HepG2 (cell line): ENCODE data around the gene GINS3. TPM values are rescaled to one million over a fixed set of nuclear protein-coding genes. Genes with fewer than 3 reads are reported as not detected.

Source experiments
- ATAC-seq: fragments of 200-7000 bp; cut with Tn5 transposase; 3 replicates; pipeline ENCODE4 v1.9.1; 2020; ENCODE audit warnings: mild to moderate bottlenecking, moderate library complexity
- BruUV-seq: library from RNA; stranded (reverse); fragments of 400-500 nt; replicated peaks from 2 replicates; lab custom pipeline; 2021; lab: Mats Ljungman, UMichigan
- CTCF ChIA-PET: fragments of 300-600 bp; formaldehyde crosslinking; extraction: SDS; loops from one replicate; lab custom pipeline; 2021; ENCODE audit warnings: low total read pairs, inconsistent platforms, low intra/inter-chr PET ratio; lab: Yijun Ruan, JAX
- POLR2A ChIA-PET: fragments of 350-600 bp; sonication (Branson Sonifier 250); formaldehyde crosslinking; loops from one replicate; lab custom pipeline; 2020; ENCODE audit warnings: antibody characterized with exemption, inconsistent platforms; lab: Yijun Ruan, JAX
- DNase-seq: peaks from one replicate; pipeline ENCODE4 v3.0.0-alpha.2; 2015; ENCODE audit warnings: low spot score
- FAIRE-seq: peaks from 3 replicates; lab custom pipeline; 2011; peaks lifted over from hg19 to GRCh38; lab: Jason Lieb, UNC
- H2AFZ ChIP-seq: one replicate; pipeline ENCODE4 v1.6.1; 2011; ENCODE audit warnings: low read length, inconsistent platforms
- H3K27ac ChIP-seq: fragments of 300-600 bp; 3 replicates; pipeline ENCODE4 v1.8.0; 2011; ENCODE audit warnings: mixed run types, mild to moderate bottlenecking, mixed read lengths, low read length, inconsistent platforms; ENCODE audit not compliant: insufficient read depth; ENCODE audit errors: extremely low read length
- H3K27me3 ChIP-seq, 2 experiments: fragments of 200-600 bp in 1 of 2; 2 replicates in 1 of 2; 3 replicates in 1 of 2; pipeline versions ENCODE4 v1.6.0 to v1.8.0; 2011; ENCODE audit warnings: low read length in 2 of 2, mild to moderate bottlenecking in 2 of 2, moderate library complexity in 2 of 2, inconsistent platforms in 1 of 2; ENCODE audit not compliant: insufficient read depth in 2 of 2, control insufficient read depth in 1 of 2
- H3K36me3 ChIP-seq, 2 experiments: fragments of 200-600 bp in 1 of 2; replicated peaks in 1 of 2; 2 replicates in 1 of 2; 3 replicates in 1 of 2; pipeline versions ENCODE4 v1.5.1 to v1.8.0; 2011; ENCODE audit warnings: low read length in 2 of 2, inconsistent platforms in 1 of 2; ENCODE audit not compliant: insufficient read depth in 2 of 2, control insufficient read depth in 1 of 2
- H3K4me1 ChIP-seq: 2 replicates; pipeline ENCODE4 v1.5.1; 2012; ENCODE audit warnings: low read length, inconsistent platforms; ENCODE audit not compliant: insufficient read depth
- H3K4me2 ChIP-seq: 2 replicates; pipeline ENCODE4 v1.6.0; 2011; ENCODE audit warnings: low read depth, low read length, inconsistent platforms
- H3K4me3 ChIP-seq, 3 experiments: fragments of 200-600 bp in 1 of 3; sonication (generic), shearing (Covaris generic) in 1 of 3; replicated peaks in 1 of 3; 2 replicates each; pipeline ENCODE4 v1.5.1; 2011 to 2016; ENCODE audit warnings: low read length in 3 of 3, inconsistent platforms in 2 of 3, low read depth in 2 of 3, mild to moderate bottlenecking in 2 of 3, control low read depth in 1 of 3, mixed read lengths in 1 of 3; ENCODE audit not compliant: insufficient read depth in 1 of 3
- H3K79me2 ChIP-seq: one replicate; pipeline ENCODE4 v1.6.1; 2011; ENCODE audit warnings: low read length, inconsistent platforms; ENCODE audit not compliant: insufficient read depth
- H3K9ac ChIP-seq: 2 replicates; pipeline ENCODE4 v1.6.0; 2011; ENCODE audit warnings: mild to moderate bottlenecking, low read depth, low read length, inconsistent platforms; ENCODE audit not compliant: insufficient read depth
- H3K9me3 ChIP-seq: 2 replicates; pipeline ENCODE4 v1.5.1; 2012; ENCODE audit warnings: mild to moderate bottlenecking, low read length
- H4K20me1 ChIP-seq: 2 replicates; pipeline ENCODE4 v1.6.0; 2011; ENCODE audit warnings: inconsistent platforms, mild to moderate bottlenecking, low read length, moderate library complexity; ENCODE audit not compliant: insufficient read depth
- ZFP62 ChIP-seq: sonication (generic); formaldehyde crosslinking; IDR thresholded peaks from 2 replicates; pipeline ENCODE4 v1.4.0; 2020; ENCODE audit warnings: missing genetic modification reagents
- ZNF629 ChIP-seq: sonication (generic); formaldehyde crosslinking; conservative IDR thresholded peaks from 2 replicates; pipeline ENCODE4 v1.5.0; 2020; ENCODE audit warnings: missing genetic modification reagents
- ZNF704 ChIP-seq: sonication (generic); formaldehyde crosslinking; IDR thresholded peaks from 2 replicates; pipeline ENCODE4 v1.8.1; 2023; ENCODE audit warnings: mild to moderate bottlenecking, inconsistent platforms, moderate library complexity, missing genetic modification reagents, borderline replicate concordance
- WGBS: methylation state at CpG from one replicate; pipeline ENCODE4 v1.1.6; 2017; ENCODE audit warnings: low lambda C conversion rate; 5-methylcytosine and 5-hydroxymethylcytosine counted together
- in situ Hi-C: cut with HindIII; loops from 2 replicates; pipeline ENCODE4 v1.10.0; 2017; ENCODE audit warnings: low pct_unique_long_range_greater_than_20kb; ENCODE audit not compliant: extremely low pct_ligation_motif_present
- intact Hi-C: fragments of 100-400 bp; cut with micrococcal nuclease; formaldehyde crosslinking; loops from one replicate; pipeline ENCODE4 v1.10.0; 2022; ENCODE audit not compliant: unreplicated experiment
- polyA plus RNA-seq, 8 experiments: library from polyadenylated mRNA; depleted of rRNA in 3 of 8; stranded (reverse) in 7 of 8; unstranded in 1 of 8; fragments of >200 nt; fragmentation: Illumina TruSeq in 4 of 8; extraction: Trizol in 4 of 8; gene quantifications; 2 replicates each; pipeline versions ENCODE4 v1.2.1 to v1.2.3, GENCODE V29; 2011 to 2016; ENCODE audit warnings: low read depth in 4 of 8, missing spikeins in 1 of 8, mixed read lengths in 1 of 8; ENCODE audit not compliant: insufficient read depth in 1 of 8
- total RNA-seq, 5 experiments: library from RNA; depleted of rRNA; stranded (reverse); fragments of >200 nt; fragmentation: Illumina TruSeq; extraction: Trizol; gene quantifications; 2 replicates each; pipeline ENCODE4 v1.2.3, GENCODE V29; 2016; ENCODE audit warnings: low read depth in 1 of 5

GINS3 gene
- total and polyA plus RNA-seq, 2 of the 13 experiments (the other 11 are each of a cell fraction or from before 2014, with no cell fraction given) = 6.5 to 19.3 TPM

- no peak overlapping the region for H3K9ac ChIP-seq
- in situ Hi-C loops = no loop called here
- ChIA-PET CTCF (no interaction called here), POLR2A (no interaction called here)
- no peak overlapping the region for H3K4me2 ChIP-seq
- FAIRE-seq (peak; percentile 12), DNase-seq (peak; percentile 27), ATAC-seq (no peak)
- no TSS peak for BruUV-seq
- H3K36me3 ChIP-seq = no peaks in the 10 kb centered on the region
- WGBS = 65% methylated on average over 5 of the region's 5 CpGs
- intact Hi-C loops = no loop called here
- H3K27me3 ChIP-seq = no peaks in the 10 kb centered on the region
- H3K4me3 ChIP-seq = no peak overlapping the region
- TF ChIP-seq ZFP62 (CRISPR knock-in tag) = no peak
- H3K27ac ChIP-seq = no peak overlapping the region
- H4K20me1 ChIP-seq = no peaks in the 10 kb centered on the region
- no peak overlapping the region for H2AFZ ChIP-seq
- peaks cover 38% of the 10 kb centered on the region for H3K4me1 ChIP-seq
- no peaks in the 10 kb centered on the region for H3K79me2 ChIP-seq
- H3K9me3 ChIP-seq = no peaks in the 10 kb centered on the region
These were observed 57.5 kb downstream of the GINS3 start for GRCh38 chr16:58449768-58450167.

GRCh38 chr16:58450590-58450989 is 58.3 kb downstream of the GINS3 start:
- DNase-seq (no peak), ATAC-seq (no peak), FAIRE-seq (peak; percentile 40)
- Histone ChIP-seq H3K27ac (no peak overlapping the region), H4K20me1 (no peaks in the 10 kb centered on the region), H3K79me2 (no peaks in the 10 kb centered on the region), H3K9ac (no peak overlapping the region), H3K27me3 (no peaks in the 10 kb centered on the region), H3K4me3 (no peak overlapping the region), H3K4me2 (no peak overlapping the region), H2AFZ (no peak overlapping the region), H3K36me3 (no peaks in the 10 kb centered on the region), H3K9me3 (no peaks in the 10 kb centered on the region), H3K4me1 (peaks cover 46% of the 10 kb centered on the region)
- ChIA-PET POLR2A (interaction anchor here (0.6 kb wide), 1 partner anchor 178 kb away, joined by 3 read pairs; no protein-coding TSS in a partner anchor), CTCF (no interaction called here)
- no peak for TF ChIP-seq ZNF704 (CRISPR knock-in tag)
- TF ChIP-seq ZNF629 (CRISPR knock-in tag) = peak; percentile 67
- WGBS = 66% methylated on average over 7 of the region's 7 CpGs
- no TSS peak for BruUV-seq
- intact Hi-C loops = no loop called here
- in situ Hi-C loops = no loop called here
